HUES6 (cell line): ENCODE data around the gene ADAP2.
"Not testable (repeated sequence)": the region's sequence is repeated elsewhere in the genome, so short reads cannot be mapped to it uniquely, and the experiment has no call there.

Experiments
- H3K27ac ChIP-seq: 2 replicates; pipeline ENCODE4 v1.7.0; 2013; ENCODE audit warnings: low read depth, mild to moderate bottlenecking, low read length, inconsistent platforms
- H3K27me3 ChIP-seq: 2 replicates; pipeline ENCODE4 v1.6.1; 2013; ENCODE audit warnings: low read length; ENCODE audit not compliant: control insufficient read depth, insufficient read depth
- H3K36me3 ChIP-seq: 2 replicates; pipeline ENCODE4 v1.6.1; 2013; ENCODE audit warnings: low read length; ENCODE audit not compliant: control insufficient read depth, insufficient read depth
- H3K4me1 ChIP-seq: 2 replicates; pipeline ENCODE4 v1.6.1; 2013; ENCODE audit warnings: low read length; ENCODE audit not compliant: control insufficient read depth, insufficient read depth
- H3K4me3 ChIP-seq: 2 replicates; pipeline ENCODE4 v1.5.1; 2013; ENCODE audit warnings: low read depth, low read length
- H3K9ac ChIP-seq: one replicate; pipeline ENCODE4 v1.6.1; 2013; ENCODE audit warnings: mild to moderate bottlenecking, low read length
- H3K9me3 ChIP-seq: 2 replicates; pipeline ENCODE4 v1.6.1; 2013; ENCODE audit warnings: low read depth, low read length; ENCODE audit not compliant: control insufficient read depth, insufficient read depth

Gene ADAP2

GRCh38 chr17:30931582-30931981, 9.8 kb downstream of the ADAP2 start:
- not testable (repeated sequence) for H3K4me1 ChIP-seq, H3K4me3 ChIP-seq, H3K9ac ChIP-seq, H3K9me3 ChIP-seq, H3K36me3 ChIP-seq, H3K27me3 ChIP-seq, H3K27ac ChIP-seq

GRCh38 chr17:30933966-30934365, 12.2 kb downstream of the ADAP2 start:
- Histone ChIP-seq H3K27ac (no peak overlapping the region), H3K36me3 (no peaks in the 10 kb centered on the region), H3K27me3 (no peaks in the 10 kb centered on the region), H3K9me3 (no peaks in the 10 kb centered on the region), H3K4me1 (no peaks in the 10 kb centered on the region), H3K9ac (no peak overlapping the region), H3K4me3 (no peak overlapping the region)

DNA sequence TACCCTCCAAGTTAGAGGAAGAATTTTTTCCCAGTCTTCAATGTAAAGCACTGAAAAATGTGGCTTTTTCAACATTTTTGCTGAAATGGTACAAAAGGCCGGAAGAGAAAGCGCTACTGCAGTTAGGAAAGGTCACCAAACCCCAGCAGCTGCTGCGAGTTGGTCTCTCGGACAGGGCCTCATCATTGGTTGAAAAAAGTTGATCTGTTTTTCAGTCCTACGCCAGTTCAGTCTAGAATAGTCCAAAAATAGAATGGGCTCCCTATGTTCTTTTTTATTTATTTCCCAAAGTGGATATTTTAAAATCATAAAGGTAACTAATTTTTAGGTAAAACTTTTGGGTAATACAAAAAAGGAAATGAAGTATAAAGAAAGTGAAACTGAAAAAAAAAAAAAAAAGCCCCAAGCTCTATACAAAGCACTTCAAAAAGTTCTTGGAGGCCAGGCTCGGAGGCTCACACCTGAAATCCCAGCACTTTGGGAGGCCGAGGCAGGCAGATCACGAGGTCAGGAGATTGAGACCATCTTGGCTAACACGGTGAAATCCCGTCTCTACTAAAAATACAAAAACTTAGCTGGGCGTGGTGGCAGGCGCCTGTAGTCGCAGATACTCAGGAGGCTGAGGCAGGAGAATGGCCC, 17.4 kb downstream of the ADAP2 start:
- Histone ChIP-seq H3K4me3 (no peak overlapping the region), H3K9ac (no peak overlapping the region), H3K36me3 (no peaks in the 10 kb centered on the region), H3K4me1 (no peaks in the 10 kb centered on the region), H3K9me3 (no peaks in the 10 kb centered on the region), H3K27me3 (no peaks in the 10 kb centered on the region), H3K27ac (no peak overlapping the region)

DNA sequence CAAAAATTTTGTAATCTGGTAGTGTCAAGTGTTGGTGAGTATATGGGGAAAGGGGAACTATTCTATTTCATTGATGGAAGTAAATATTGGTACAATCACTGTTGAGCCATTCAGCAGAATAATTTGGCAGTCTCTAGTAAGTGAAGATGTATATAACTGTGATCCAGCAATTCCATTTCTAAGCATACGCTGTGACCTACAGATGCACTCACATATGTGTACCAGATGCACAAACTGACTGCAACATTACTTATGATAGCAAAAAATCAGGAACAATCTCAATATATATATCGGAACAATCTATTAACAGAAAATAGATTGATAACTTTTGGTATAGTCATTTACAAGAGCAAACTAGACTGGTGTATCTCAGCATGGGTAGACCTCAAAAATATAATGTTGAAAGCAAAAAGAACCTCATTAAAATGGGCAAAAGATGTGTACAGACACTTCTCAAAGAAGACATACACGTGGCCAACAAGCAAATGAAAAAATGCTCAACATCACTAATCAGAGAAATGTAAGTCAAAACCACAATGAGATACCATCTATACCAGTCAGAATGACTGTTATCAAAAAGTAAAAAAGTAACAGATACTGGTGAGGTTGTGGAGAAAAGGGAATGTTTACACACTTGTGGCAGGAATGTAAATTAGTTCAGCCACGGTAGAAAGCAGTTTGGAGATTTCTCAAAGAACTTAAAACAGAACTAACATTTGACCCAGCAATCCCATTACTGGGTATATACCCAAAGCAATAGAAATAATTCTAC, 20.7 kb downstream of the ADAP2 start:
- Histone ChIP-seq H3K4me3 (no peak overlapping the region), H3K36me3 (no peaks in the 10 kb centered on the region), H3K27me3 (no peaks in the 10 kb centered on the region)

DNA sequence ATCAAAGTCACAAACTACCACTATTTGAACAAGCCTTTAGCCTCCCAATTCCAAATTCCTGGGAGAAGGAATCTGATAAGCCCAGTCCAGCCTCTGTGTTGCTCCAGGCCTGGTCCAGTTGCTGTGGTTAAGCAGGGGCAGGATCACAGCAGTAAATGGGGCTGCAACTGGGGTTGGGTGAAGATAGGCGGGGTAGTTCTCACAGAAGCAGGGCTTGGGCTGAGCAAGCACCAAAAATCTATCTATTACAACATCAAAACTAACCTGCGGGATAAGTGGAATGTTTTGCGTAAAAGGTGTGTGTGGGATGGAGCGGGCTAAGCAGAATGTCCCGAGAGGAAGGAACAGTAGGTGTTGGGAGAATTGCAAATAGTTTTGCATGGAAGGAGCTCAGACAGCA, 26.1 kb downstream of the ADAP2 start:
- H3K36me3 ChIP-seq, result no peaks in the 10 kb centered on the region
- H3K4me1 ChIP-seq, result no peaks in the 10 kb centered on the region
- H3K4me3 ChIP-seq, result no peak overlapping the region
- H3K9me3 ChIP-seq, result no peaks in the 10 kb centered on the region
- no peak overlapping the region for H3K27ac ChIP-seq
- no peaks in the 10 kb centered on the region for H3K27me3 ChIP-seq
- H3K9ac ChIP-seq, result no peak overlapping the region

More for the DNA sequence above, 20.7 kb downstream of the ADAP2 start:
- no peak overlapping the region for H3K9ac ChIP-seq
- H3K27ac ChIP-seq, result no peak overlapping the region
- H3K9me3 ChIP-seq, result no peaks in the 10 kb centered on the region
- H3K4me1 ChIP-seq, result no peaks in the 10 kb centered on the region

- H3K27ac ChIP-seq, result no peak overlapping the region
- no peaks in the 10 kb centered on the region for H3K9me3 ChIP-seq
- no peaks in the 10 kb centered on the region for H3K27me3 ChIP-seq
- no peak overlapping the region for H3K4me3 ChIP-seq
- no peaks in the 10 kb centered on the region for H3K36me3 ChIP-seq
- no peaks in the 10 kb centered on the region for H3K4me1 ChIP-seq
- no peak overlapping the region for H3K9ac ChIP-seq
These were observed 28.4 kb downstream of the ADAP2 start for GRCh38 chr17:30950189-30950588.

DNA sequence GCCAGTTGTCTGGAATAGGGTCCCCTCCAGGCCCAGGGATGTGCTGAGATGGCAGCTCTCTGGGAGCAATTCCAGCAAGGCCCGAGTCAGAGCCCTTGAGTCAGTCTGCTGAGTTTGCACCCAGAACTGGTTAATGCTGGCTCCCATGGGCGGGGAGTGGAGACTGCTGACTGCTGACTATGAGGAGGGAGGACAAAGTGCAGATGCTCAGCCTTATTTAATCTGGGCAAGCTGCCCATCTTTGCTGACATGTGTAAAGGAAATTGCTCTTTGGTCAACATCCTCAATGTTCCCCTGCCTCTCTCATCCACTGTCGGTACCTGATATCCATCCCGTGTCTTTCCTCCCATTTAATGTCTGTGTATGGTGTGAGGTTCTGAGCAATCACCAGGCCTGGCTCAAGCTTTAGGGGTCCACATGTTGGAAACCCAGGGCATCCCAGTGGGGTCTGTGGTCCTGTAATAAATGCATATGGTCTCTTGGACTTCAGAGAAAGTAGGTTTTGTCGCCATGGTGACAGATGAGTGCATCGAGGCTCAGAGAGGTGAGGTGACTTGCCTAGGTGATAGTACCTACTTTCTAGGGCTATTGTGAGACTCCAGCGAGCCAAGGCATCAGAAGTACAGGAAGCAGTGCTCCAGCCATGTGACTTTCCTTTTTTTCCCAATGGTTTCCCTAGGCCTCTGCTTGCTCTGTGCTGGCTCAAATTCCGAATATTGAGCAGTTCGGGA, 29.1 kb downstream of the ADAP2 start:
- no peak overlapping the region for H3K4me3 ChIP-seq
- no peak overlapping the region for H3K9ac ChIP-seq
- no peaks in the 10 kb centered on the region for H3K9me3 ChIP-seq
- H3K27ac ChIP-seq, result no peak overlapping the region
- no peaks in the 10 kb centered on the region for H3K4me1 ChIP-seq
- no peaks in the 10 kb centered on the region for H3K36me3 ChIP-seq
- no peaks in the 10 kb centered on the region for H3K27me3 ChIP-seq

DNA sequence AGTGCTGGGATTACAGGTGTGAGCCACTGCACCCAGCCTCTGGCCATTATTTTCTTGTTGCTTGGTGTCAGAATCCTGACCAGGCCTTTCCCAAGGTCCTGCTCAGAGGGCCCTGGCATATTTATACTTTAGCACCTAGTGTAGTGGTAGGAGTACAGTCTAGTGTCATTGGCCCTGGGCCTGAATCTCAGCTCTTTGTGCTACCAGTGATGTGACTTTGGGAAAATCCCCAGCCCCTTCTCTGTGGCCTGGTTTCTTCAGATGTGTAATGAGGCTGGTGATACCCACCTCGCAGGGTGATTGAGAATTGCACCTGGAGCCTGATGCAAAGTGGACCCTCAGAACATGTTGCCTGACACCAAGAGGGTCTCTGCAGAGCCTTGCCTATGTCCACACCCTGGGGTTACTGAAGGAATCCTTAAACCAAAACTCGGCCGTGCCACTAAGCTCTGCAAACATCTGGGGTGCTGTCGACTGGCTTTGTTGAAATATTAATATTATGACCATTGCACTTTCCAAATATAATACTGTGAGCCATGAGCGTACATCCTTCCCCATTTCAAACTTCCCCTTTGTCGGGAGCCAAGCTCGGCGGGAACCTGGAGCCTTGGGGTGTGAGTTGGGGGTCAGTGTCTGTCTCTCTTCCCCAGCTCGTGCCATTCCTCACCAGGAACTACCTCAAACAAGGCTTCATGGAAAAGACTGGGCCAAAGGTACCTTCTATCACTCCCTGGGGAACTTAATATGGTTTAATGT, 31.1 kb downstream of the ADAP2 start:
- no peak overlapping the region for H3K4me3 ChIP-seq
- no peaks in the 10 kb centered on the region for H3K9me3 ChIP-seq
- no peaks in the 10 kb centered on the region for H3K36me3 ChIP-seq
- H3K27ac ChIP-seq, result no peak overlapping the region
- H3K27me3 ChIP-seq, result no peaks in the 10 kb centered on the region
- H3K9ac ChIP-seq, result no peak overlapping the region
- no peaks in the 10 kb centered on the region for H3K4me1 ChIP-seq

GRCh38 chr17:30954046-30954830, 32.5 kb downstream of the ADAP2 start:
- no peaks in the 10 kb centered on the region for H3K36me3 ChIP-seq
- H3K27me3 ChIP-seq, result no peaks in the 10 kb centered on the region
- no peak overlapping the region for H3K9ac ChIP-seq
- no peaks in the 10 kb centered on the region for H3K4me1 ChIP-seq
- no peaks in the 10 kb centered on the region for H3K9me3 ChIP-seq
- no peak overlapping the region for H3K4me3 ChIP-seq
- no peak overlapping the region for H3K27ac ChIP-seq

- H3K9ac ChIP-seq, result no peak overlapping the region
- H3K4me1 ChIP-seq, result no peaks in the 10 kb centered on the region
- H3K9me3 ChIP-seq, result no peaks in the 10 kb centered on the region
- H3K36me3 ChIP-seq, result no peaks in the 10 kb centered on the region
- H3K4me3 ChIP-seq, result no peak overlapping the region
- H3K27me3 ChIP-seq, result no peaks in the 10 kb centered on the region
- H3K27ac ChIP-seq, result no peak overlapping the region
These were observed 35.1 kb downstream of the ADAP2 start for GRCh38 chr17:30956764-30957374.
